Measurements from ENCODE around the gene NAALADL2. TPM values are rescaled to one million over a fixed set of nuclear protein-coding genes. Genes with fewer than 3 reads are reported as not detected.
"Not testable (repeated sequence)": the region's sequence is repeated elsewhere in the genome, so short reads cannot be mapped to it uniquely, and the experiment has no call there.

The NAALADL2 gene
- total and polyA plus RNA-seq, 2 experiments from 2014 or later = 3.4 to 15.3 TPM

- no peak overlapping the region for H3K4me3 ChIP-seq
- 64% methylated on average over 4 of the region's 4 CpGs for WGBS (ENCODE audit: low lambda C conversion rate, missing lambda C conversion rate)
- TF ChIP-seq CTCF (IDR thresholded peaks at IDR 0.05; ENCODE audit: poor library complexity) (no peak), EZH2phosphoT487 (IDR thresholded peaks at IDR 0.05; ENCODE audit: low read depth, severe bottlenecking, unreplicated experiment) (no peak), EZH2 (IDR thresholded peaks at IDR 0.05; ENCODE audit: borderline replicate concordance) (no peak)
Measured at GRCh38 chr3:175526609-175527280, 667.6 kb downstream of the NAALADL2 start.

GRCh38 chr3:175528693-175529092 is 669.6 kb downstream of the NAALADL2 start:
- H4K20me1 ChIP-seq (ENCODE audit: insufficient read depth, poor library complexity, severe bottlenecking); H3K27ac ChIP-seq; H3K27me3 ChIP-seq; H3K9me2 ChIP-seq (replicated peaks; ENCODE audit: insufficient read depth); H2AFZ ChIP-seq; DNase-seq (ENCODE audit: low spot score); H3K79me2 ChIP-seq; H3K4me3 ChIP-seq; H3K4me2 ChIP-seq; H3K9me3 ChIP-seq (ENCODE audit: low read depth); H3K4me1 ChIP-seq (ENCODE audit: insufficient read depth); H3K36me3 ChIP-seq (replicated peaks; ENCODE audit: insufficient read depth, low read depth): not testable (repeated sequence)
- WGBS (ENCODE audit: low lambda C conversion rate, missing lambda C conversion rate) = 87% methylated on average over 2 of the region's 2 CpGs

More at GRCh38 chr3:175526609-175527280, 667.6 kb downstream of the NAALADL2 start:
- H4K20me1 ChIP-seq (ENCODE audit: insufficient read depth, poor library complexity, severe bottlenecking) = no peaks in the 10 kb centered on the region
- no peaks in the 10 kb centered on the region for H3K79me2 ChIP-seq
- H2AFZ ChIP-seq = peak overlapping the region; percentile 13
- H3K36me3 ChIP-seq (replicated peaks; ENCODE audit: insufficient read depth, low read depth) = no peaks in the 10 kb centered on the region
- no peaks in the 10 kb centered on the region for H3K4me1 ChIP-seq (ENCODE audit: insufficient read depth)
- H3K27ac ChIP-seq = no peak overlapping the region
- no peaks in the 10 kb centered on the region for H3K9me2 ChIP-seq (replicated peaks; ENCODE audit: insufficient read depth)
- no peaks in the 10 kb centered on the region for H3K27me3 ChIP-seq
- no peak for DNase-seq (ENCODE audit: low spot score)
- H3K4me2 ChIP-seq = peak overlapping the region; percentile 62
- no peaks in the 10 kb centered on the region for H3K9me3 ChIP-seq (ENCODE audit: low read depth)

GRCh38 chr3:175535351-175535750 is 676.2 kb downstream of the NAALADL2 start:
- no peak for DNase-seq (ENCODE audit: low spot score)
- Histone ChIP-seq H2AFZ (no peak overlapping the region), H3K79me2 (no peaks in the 10 kb centered on the region), H3K4me3 (no peak overlapping the region), H3K27ac (no peak overlapping the region), H3K27me3 (no peaks in the 10 kb centered on the region), H3K36me3 (replicated peaks; ENCODE audit: insufficient read depth, low read depth) (no peaks in the 10 kb centered on the region), H3K4me2 (no peak overlapping the region), H3K9me2 (replicated peaks; ENCODE audit: insufficient read depth) (no peaks in the 10 kb centered on the region), H3K4me1 (ENCODE audit: insufficient read depth) (no peaks in the 10 kb centered on the region), H4K20me1 (ENCODE audit: insufficient read depth, poor library complexity, severe bottlenecking) (no peaks in the 10 kb centered on the region), H3K9me3 (ENCODE audit: low read depth) (no peaks in the 10 kb centered on the region)
- no peak for TF ChIP-seq EZH2phosphoT487 (IDR thresholded peaks at IDR 0.05; ENCODE audit: low read depth, severe bottlenecking, unreplicated experiment)
- TF ChIP-seq CTCF (IDR thresholded peaks at IDR 0.05; ENCODE audit: poor library complexity) = no peak
- TF ChIP-seq EZH2 (IDR thresholded peaks at IDR 0.05; ENCODE audit: borderline replicate concordance) = no peak
- WGBS (ENCODE audit: low lambda C conversion rate, missing lambda C conversion rate) = 89% methylated on average over 2 of the region's 2 CpGs

GRCh38 chr3:175546115-175546514 is 687.0 kb downstream of the NAALADL2 start:
- no peaks in the 10 kb centered on the region for H3K27me3 ChIP-seq

More at GRCh38 chr3:175546115-175546514, 687.0 kb downstream of the NAALADL2 start:
- H3K36me3 ChIP-seq (replicated peaks; ENCODE audit: insufficient read depth, low read depth) = no peaks in the 10 kb centered on the region
- H3K4me2 ChIP-seq = no peak overlapping the region
- H3K9me3 ChIP-seq (ENCODE audit: low read depth) = peaks cover 7% of the 10 kb centered on the region
- H3K9me2 ChIP-seq (replicated peaks; ENCODE audit: insufficient read depth) = no peaks in the 10 kb centered on the region
- no peaks in the 10 kb centered on the region for H3K4me1 ChIP-seq (ENCODE audit: insufficient read depth)
- H4K20me1 ChIP-seq (ENCODE audit: insufficient read depth, poor library complexity, severe bottlenecking) = no peaks in the 10 kb centered on the region
- no peak overlapping the region for H2AFZ ChIP-seq
- no peak for TF ChIP-seq CTCF (IDR thresholded peaks at IDR 0.05; ENCODE audit: poor library complexity)
- no peak for TF ChIP-seq EZH2phosphoT487 (IDR thresholded peaks at IDR 0.05; ENCODE audit: low read depth, severe bottlenecking, unreplicated experiment)
- no peak for TF ChIP-seq EZH2 (IDR thresholded peaks at IDR 0.05; ENCODE audit: borderline replicate concordance)
- no peak overlapping the region for H3K27ac ChIP-seq
- no peak overlapping the region for H3K4me3 ChIP-seq
- H3K79me2 ChIP-seq = no peaks in the 10 kb centered on the region
- no peak for DNase-seq (ENCODE audit: low spot score)
- 95% methylated on average over 4 of the region's 4 CpGs for WGBS (ENCODE audit: low lambda C conversion rate, missing lambda C conversion rate)

Data from hepatocyte (in vitro differentiated cells).